Adrenal gland (tissue), 5 donors: ENCODE results near the gene STEAP2.

ENCODE experiments used
- CTCF ChIP-seq, 6 experiments: fragments of 450-650 bp in 4 of 6; fragments of 200-600 bp in 2 of 6; sonication (generic) in 1 of 6; IDR thresholded peaks; 1 replicate in 5 of 6; 2 replicates in 1 of 6; pipeline versions ENCODE4 v1.5.1 to v1.8.0; 2016 to 2021; ENCODE audit warnings: antibody characterized with exemption in 6 of 6, mild to moderate bottlenecking in 2 of 6, moderate library complexity in 1 of 6
- POLR2A ChIP-seq, 2 donors: fragments of 450-650 bp; IDR thresholded peaks; one replicate each; pipeline ENCODE4 v1.6.1; 2017; ENCODE audit warnings: antibody characterized with exemption in 2 of 2, mild to moderate bottlenecking in 2 of 2, moderate library complexity in 1 of 2
- donor health status: DM: no; HTN: no; CAD: no.

GRCh38 chr7:90251304-90251635 is 39.7 kb downstream of the STEAP2 start:
- TF ChIP-seq CTCF (IDR thresholded peaks at IDR 0.05) (no peak), POLR2A (IDR thresholded peaks at IDR 0.05) (no peak)
